C1 segment of cervical spinal cord (tissue), 14 donors: ENCODE measurements around the gene SLC2A3.
"Not testable (repeated sequence)": the region's sequence is repeated elsewhere in the genome, so short reads cannot be mapped to it uniquely, and the experiment has no call there.

ENCODE experiments used
- DNase-seq, 14 donors: peaks; one replicate each; lab custom pipeline; 2025; lab: John Stamatoyannopoulos, UW

The SLC2A3 gene

GRCh38 chr12:7935590-7936581, at the start of gene SLC2A3:
SLC2A3 (minus strand) TSS chr12:7936187; CDS start chr12:7936034, 153 bp downstream.
- DNase-seq = peak in 10 of 14 donors; percentile 5 to 85 (median 28)

GRCh38 chr12:7984900-7985299, 48.9 kb upstream of the SLC2A3 start:
- no peak for DNase-seq

DNA sequence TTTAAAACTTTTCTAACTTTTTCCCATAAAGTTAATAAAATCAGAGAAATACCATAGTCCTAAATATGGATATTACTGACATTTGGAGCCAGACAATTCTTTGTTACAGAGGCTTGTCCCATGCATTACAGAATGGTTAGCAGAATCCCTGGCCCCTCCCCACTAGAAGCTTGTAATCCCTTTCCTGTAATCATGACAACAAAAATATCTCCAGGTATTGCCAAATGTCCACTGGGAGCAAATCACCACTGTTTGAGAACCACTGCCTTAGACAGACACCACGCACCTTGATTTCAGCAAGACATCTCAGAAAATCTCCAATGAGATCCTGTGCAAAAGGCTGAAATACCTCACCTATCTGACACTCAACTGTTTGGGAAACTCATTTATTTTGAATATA, 47.5 kb upstream of the SLC2A3 start:
- DNase-seq = not testable (repeated sequence)

DNA sequence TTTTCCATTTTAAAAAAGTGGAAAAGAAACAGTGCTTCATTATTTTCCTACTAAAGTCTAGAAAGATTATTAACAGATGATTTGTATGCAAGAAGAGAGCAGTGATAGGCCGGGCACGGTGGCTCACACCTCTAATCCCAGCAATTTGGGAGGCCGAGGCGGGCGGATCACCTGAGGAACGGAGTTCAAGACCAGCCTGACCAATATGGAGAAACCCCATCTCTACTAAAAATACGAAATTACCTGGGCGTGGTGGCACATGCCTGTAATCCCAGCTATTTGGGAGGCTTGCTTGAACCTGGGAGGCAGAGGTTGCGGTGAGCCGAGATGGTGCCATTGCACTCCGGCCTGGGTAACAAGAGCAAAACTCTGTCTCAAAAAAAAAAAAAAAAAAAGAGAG, 47.0 kb upstream of the SLC2A3 start:
- DNase-seq = not testable (repeated sequence)

GRCh38 chr12:7982332-7982735, 46.3 kb upstream of the SLC2A3 start:
- DNase-seq = not testable (repeated sequence)

GRCh38 chr12:7981446-7981845, 45.5 kb upstream of the SLC2A3 start:
- no peak for DNase-seq

GRCh38 chr12:7977351-7978124, 41.6 kb upstream of the SLC2A3 start:
- not testable (repeated sequence) for DNase-seq

GRCh38 chr12:7973457-7973825, 37.5 kb upstream of the SLC2A3 start:
- no peak for DNase-seq

DNA sequence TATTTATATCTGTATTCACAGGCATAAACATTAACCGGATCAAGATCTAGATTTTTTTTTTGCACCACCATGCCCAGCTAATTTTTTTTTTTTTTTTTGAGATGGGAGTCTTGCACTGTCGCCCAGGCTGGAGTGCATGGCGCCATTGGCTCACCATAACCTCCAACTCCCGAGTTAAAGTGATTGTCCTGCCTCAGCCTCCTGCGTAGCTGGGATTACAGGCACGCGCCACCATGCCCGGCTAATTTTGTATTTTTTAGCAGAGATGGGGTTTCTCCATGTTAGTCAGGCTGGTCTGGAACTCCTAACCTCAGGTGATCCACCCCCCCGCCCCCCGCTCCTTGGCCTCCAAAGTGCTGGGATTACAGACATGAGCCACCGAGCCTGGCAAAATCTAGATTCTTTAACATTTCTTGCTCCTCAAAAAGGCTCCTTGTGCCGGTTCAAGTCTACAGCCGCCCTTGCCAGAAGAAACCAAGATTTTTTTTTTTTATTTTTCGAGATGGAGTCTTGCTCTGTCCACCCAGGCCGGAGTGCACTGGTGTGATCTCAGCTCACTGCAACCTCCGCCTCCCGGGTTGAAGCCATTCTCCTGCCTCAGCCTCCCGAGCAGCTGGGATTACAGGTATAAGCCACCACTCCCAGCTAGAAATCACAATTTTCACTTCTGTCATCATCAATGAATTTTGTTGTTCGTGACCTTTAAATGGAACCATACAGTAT, 36.9 kb upstream of the SLC2A3 start:
- DNase-seq = no peak

GRCh38 chr12:7972269-7972668, 36.3 kb upstream of the SLC2A3 start:
- not testable (repeated sequence) for DNase-seq

- DNase-seq = peak in 1 of 14 donors; percentile 54
These were observed 35.8 kb upstream of the SLC2A3 start for GRCh38 chr12:7971765-7972164.

GRCh38 chr12:7970475-7971252, 34.7 kb upstream of the SLC2A3 start:
- peak; percentile 7 to 87 (median 51) for DNase-seq

GRCh38 chr12:7966563-7966962, 30.6 kb upstream of the SLC2A3 start:
- no peak for DNase-seq

- not testable (repeated sequence) for DNase-seq
These were observed 28.7 kb upstream of the SLC2A3 start for GRCh38 chr12:7964669-7965068.

DNA sequence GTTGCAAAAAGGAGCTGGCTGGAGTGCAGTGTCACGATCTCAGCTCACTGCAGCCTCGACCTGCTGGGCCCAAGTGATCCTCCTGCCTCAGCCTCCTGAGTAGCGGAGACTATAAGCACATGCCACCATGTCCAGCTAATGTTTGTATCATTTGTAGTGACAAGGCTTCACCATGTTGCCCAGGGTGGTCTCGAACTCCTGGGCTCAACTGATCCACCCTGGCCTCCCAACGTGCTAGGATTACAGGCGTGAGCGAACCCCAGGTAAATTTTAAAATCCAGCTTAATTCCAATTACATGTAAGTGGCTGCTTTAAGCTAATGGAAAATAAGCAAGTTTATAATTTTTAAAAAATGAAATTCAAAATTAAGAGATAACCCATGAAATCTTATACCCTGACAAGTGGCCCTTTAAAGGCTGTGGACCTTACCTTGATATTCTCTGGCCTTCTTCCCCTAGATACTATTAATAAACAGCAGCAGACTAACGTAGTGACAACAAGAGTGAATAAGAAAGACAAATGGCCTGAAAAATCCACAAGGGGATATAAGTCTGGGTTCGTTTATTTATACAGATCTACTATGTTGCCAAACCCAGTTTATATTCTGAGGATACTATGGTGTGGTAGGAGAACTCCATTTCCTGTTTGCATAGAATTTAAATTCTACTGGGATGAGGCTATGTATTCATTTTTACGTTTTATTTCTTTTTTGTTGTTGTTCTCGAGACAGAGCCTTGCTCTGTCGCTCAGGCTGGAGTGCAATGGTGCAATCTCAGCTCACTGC, 25.6 kb upstream of the SLC2A3 start:
- no peak for DNase-seq

- DNase-seq = peak in 1 of 14 donors; percentile 2
These were observed 23.7 kb upstream of the SLC2A3 start for GRCh38 chr12:7959701-7960121.

- no peak for DNase-seq
These were observed 23.3 kb upstream of the SLC2A3 start for GRCh38 chr12:7959278-7959677.

GRCh38 chr12:7954877-7955276, 18.9 kb upstream of the SLC2A3 start:
- peak in 1 of 14 donors; percentile 12 for DNase-seq

DNA sequence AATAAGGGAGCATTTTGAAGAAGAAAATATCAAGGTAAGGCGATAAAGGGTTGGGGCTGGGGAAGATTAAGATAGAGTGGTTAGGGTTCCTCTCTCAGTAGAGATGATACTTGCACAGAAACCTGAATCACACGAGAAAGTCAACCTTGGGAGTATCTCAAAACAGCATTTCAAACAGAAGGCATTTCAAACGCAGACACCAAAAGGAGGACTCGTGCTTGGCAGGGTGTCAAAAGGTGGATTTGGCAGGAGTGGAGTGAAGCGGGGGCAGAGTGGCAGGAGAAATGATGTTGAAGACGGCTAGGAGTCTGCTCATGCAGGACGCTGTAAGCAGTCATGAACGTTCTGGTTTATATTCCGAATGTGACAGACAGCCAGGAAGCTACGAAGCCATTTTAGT, 18.4 kb upstream of the SLC2A3 start:
- DNase-seq = not testable (repeated sequence)

DNA sequence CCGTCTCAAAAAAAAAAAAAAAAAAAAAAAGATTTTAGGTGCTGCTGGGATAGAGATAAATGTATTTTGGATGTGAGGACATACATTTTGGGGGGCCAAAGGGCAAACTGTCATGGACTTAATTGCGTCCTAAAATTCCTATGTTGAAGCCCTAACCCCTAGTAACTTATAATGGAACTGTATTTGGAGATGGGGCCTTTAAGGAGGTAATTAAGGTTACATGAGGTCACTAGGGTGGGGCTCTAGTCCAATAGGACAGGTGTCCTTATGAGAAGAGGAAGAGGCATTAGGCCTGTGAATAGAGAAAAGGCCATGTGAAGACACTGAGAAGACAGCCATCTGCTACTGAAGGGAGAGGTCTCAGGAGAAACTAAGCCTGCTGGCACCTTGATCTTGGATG, 17.9 kb upstream of the SLC2A3 start:
- DNase-seq = peak in 1 of 14 donors; percentile 30
